GM18505 (cell line): ENCODE measurements around the gene TUBB2B.
"Not testable (repeated sequence)": the region's sequence is repeated elsewhere in the genome, so short reads cannot be mapped to it uniquely, and the experiment has no call there.

Experiments
- ATAC-seq: cut with Tn5 transposase; IDR thresholded peaks from one replicate; pipeline ENCODE4 v1.9.1; 2021; ENCODE audit not compliant: unreplicated experiment
- POLR2A ChIP-seq: IDR thresholded peaks from 4 replicates; pipeline ENCODE4 v1.6.1; 2011; ENCODE audit warnings: borderline replicate concordance; ENCODE audit not compliant: insufficient read depth, insufficient read length; ENCODE audit errors: extremely low read depth

The TUBB2B gene

GRCh38 chr6:3190056-3190455 lies 37.4 kb downstream of the TUBB2B start:
- ATAC-seq, result no peak
- no peak for TF ChIP-seq POLR2A

GRCh38 chr6:3189192-3189591 lies 38.3 kb downstream of the TUBB2B start:
- ATAC-seq, result not testable (repeated sequence)

- TF ChIP-seq POLR2A, result no peak
- no peak for ATAC-seq
These were observed 39.2 kb downstream of the TUBB2B start for GRCh38 chr6:3188262-3188661.

- TF ChIP-seq POLR2A, result no peak
- ATAC-seq, result no peak
These were observed 40.5 kb downstream of the TUBB2B start for GRCh38 chr6:3186974-3187382.

DNA sequence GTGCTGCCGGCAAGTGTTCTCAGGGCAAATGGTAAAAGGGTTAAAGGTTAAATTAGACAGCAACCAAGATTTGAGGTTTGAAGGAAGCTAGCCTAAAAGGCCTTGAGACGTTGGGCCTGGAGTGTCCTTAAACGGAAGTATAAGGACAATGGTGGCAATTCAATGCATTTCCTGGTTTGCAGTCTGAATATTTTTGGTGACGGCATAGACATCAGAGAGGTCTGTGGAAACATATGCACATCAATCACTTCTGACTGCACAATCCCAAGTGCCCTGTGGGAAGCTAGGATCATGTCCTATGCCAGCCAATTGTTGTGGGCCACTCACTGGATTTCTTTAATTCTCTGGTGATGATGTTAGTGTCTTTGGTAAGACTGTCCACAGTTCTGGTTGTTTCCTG lies 44.4 kb downstream of the TUBB2B start:
- ATAC-seq, result no peak
- TF ChIP-seq POLR2A, result no peak

- ATAC-seq, result no peak
- TF ChIP-seq POLR2A, result no peak
These were observed 46.3 kb downstream of the TUBB2B start for GRCh38 chr6:3181105-3181504.

GRCh38 chr6:3179945-3180344 lies 47.5 kb downstream of the TUBB2B start:
- ATAC-seq, result not testable (repeated sequence)

DNA sequence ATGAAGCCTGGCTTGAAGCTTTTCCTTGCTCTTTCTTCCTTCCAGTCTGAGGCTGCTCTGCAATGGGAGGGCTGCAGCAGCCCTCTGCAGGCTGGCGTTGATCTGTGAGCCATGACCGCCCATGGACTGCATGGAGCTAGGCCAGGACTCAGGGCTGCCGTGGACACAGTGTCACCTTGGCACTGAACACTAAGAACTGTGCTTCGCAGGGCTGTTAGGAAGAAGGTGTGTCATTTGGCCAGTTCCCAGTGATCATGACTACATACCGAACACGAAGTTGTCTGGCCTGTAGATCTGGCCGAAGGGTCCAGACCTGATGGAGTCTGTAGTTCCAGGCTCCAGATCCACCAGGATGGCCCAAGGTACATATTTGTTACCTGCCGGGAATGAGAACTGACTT lies 48.8 kb downstream of the TUBB2B start:
- not testable (repeated sequence) for ATAC-seq

DNA sequence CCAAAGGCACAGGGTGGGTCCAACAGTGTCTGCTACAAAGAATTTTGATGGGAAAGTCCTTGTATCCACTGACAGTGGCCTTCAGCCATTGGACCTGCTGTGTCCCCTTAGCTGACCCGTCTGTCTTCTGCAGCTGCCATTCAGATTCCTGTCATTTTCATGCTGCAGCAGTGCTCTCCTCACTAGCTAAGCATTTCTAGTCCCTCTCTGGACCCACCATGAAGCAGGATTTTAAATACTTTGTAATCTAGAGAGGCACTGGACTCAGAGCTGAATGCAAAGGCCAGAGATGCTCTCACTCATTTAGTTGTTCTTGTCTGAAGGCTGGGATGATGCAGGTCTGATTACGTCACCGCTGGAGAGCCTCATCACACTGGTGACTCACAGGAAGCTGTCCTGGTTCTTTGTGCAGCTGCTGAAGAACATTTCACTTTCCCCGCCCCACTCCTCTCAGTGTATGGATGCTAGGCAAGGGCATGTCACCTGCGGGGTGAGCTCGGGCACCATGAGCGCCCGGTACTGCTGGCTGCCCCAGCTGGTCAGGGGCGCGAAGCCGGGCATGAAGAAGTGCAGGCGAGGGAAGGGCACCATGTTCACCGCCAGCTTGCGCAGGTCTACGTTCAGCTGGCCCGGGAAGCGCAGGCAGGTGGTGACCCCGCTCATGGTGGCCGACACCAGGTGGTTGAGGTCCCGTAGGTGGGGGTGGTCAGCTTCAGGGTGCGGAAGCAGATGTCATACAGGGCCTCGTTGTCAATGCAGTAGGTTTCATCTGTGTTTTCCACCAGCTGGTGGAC lies 50.7 kb downstream of the TUBB2B start:
- no peak for ATAC-seq
- TF ChIP-seq POLR2A, result no peak

GRCh38 chr6:3175715-3176402 lies 51.6 kb downstream of the TUBB2B start:
- no peak for TF ChIP-seq POLR2A
- ATAC-seq, result no peak
